Hematopoietic multipotent progenitor cell (in vitro differentiated cells): Measurements from ENCODE around the gene CUL2. TPM values are rescaled to one million over a fixed set of nuclear protein-coding genes. Genes with fewer than 3 reads are reported as not detected.
"Not testable (repeated sequence)": the region's sequence is repeated elsewhere in the genome, so short reads cannot be mapped to it uniquely, and the experiment has no call there.

Source experiments
- DNase-seq, 3 donors: peaks; one replicate each; pipeline ENCODE4 v3.0.0-alpha.2; 2011 to 2015; ENCODE audit warnings: low read depth in 2 of 3, low spot score in 2 of 3
- total RNA-seq: library from RNA; depleted of rRNA; stranded (reverse); fragments of >200 nt; gene quantifications from one replicate; pipeline ENCODE4 v1.2.3, GENCODE V29; 2012

Gene CUL2
- total RNA-seq, 1 donor: 7.3 TPM

DNA sequence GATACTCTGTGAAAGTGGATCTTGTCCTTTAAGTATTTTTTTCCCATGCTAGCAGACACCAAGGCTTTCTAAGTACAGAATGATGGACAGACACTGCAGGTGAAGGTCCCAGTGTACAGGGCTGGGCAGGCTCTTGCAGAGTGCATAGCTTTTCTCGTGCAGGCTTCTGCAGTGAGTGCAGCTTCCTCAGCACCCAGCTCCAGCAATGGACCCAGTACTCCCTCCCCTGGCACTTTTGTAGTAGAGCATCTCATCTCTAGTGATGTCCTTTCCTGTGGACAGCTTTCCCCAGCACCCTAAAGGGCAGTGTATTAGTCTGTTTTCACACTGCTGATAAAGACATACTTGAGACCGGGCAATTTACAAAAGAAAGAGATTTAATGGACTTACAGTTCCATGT, 104.3 kb downstream of the CUL2 start:
- DNase-seq: no peak

DNA sequence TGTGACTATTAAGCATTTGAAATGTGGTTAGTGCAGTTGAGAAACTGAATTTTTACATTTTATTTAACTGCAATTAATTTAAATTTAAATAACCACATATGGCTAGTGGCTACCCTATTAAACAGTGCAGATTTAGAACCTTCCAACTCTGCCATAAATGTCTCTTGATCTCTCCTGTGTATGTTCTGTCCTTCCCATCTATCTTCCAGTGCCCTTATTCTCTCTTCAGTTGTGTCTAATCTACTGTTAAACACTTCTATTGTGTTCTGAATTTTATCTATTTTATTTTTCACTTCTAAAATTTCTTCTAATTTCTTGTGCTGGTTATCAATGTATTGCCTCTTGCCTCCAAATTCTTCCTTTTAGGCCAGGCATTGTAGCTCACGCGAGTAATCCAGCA, 105.0 kb downstream of the CUL2 start:
- no peak for DNase-seq

DNA sequence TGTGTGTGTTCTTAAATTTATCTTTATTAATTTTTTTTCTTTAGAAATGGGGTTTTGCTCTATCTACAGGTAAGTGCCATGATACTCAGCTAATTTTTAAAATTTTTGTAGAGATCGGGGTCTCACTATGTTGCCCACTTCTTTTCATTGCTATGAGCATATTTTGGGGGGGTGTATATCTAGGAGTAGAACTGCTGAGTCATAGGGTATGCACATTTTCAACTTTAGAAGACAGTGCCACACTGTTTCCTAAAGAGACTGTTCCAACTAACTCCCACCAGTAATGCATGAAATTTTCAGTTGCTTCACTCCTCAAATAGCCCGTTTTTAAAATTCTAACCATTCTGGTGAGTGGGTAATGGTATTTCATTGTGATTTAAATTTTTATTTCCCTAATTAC, 108.3 kb downstream of the CUL2 start:
- no peak for DNase-seq

DNA sequence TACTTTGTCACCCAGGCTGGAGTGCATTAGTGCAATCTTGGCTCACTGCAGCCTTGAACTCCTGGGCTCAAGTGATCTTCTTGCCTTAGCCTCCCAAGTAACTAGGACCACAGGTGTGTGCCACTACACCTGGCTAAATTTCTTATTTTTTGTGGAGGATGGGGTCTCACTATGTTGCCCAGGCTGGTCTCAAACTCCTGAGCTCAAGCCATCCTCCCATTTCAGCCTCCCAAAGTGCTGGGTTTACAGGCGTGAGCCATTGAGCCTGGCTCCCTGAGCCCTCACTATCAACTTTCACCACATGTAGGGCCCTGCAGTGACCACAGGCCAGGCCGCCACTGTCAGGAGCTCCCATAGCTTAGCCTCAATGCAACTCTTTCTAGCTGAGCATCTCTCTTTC, 110.2 kb downstream of the CUL2 start:
- DNase-seq: no peak

DNA sequence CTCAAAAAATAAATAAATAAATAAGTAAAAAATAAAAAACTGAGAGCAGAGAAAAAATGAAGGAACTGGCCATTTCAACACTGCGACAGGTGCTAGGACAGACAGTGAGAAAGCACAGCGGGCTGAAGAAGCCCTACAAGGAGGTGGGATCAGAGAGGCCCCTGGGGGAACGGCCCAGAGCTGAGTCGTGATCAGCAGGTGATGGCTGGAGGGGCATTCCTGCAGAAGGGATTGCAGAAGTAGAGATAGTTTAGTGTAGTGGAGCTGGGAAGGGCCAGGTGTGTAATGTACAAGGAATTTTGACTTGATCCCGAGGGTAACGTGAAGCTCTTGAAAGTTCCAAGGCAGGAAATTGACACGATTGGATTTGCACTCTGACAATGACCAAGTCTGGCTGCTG, 112.1 kb downstream of the CUL2 start:
- no peak for DNase-seq

DNA sequence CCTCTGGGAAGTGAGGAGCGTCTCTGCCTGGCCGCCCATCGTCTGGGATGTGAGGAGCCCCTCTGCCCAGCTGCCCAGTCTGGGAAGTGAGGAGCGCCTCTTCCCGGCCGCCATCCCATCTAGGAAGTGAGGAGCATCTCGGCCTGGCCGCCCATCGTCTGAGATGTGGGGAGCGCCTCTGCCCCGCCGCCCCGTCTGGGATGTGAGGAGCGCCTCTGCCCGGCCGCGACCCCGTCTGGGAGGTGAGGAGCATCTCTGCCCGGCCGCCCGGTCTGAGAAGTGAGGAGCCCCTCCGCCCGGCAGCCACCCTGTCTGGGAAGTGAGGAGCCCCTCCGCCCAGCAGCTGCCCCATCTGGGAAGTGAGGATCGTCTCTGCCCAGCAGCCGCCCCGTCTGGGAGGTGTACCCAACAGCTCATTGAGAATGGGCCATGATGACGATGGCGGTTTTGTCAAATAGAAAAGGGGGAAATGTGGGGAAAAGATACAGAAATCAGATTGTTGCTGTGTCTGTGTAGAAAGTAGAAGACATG, 113.7 kb downstream of the CUL2 start:
- not testable (repeated sequence) for DNase-seq

DNA sequence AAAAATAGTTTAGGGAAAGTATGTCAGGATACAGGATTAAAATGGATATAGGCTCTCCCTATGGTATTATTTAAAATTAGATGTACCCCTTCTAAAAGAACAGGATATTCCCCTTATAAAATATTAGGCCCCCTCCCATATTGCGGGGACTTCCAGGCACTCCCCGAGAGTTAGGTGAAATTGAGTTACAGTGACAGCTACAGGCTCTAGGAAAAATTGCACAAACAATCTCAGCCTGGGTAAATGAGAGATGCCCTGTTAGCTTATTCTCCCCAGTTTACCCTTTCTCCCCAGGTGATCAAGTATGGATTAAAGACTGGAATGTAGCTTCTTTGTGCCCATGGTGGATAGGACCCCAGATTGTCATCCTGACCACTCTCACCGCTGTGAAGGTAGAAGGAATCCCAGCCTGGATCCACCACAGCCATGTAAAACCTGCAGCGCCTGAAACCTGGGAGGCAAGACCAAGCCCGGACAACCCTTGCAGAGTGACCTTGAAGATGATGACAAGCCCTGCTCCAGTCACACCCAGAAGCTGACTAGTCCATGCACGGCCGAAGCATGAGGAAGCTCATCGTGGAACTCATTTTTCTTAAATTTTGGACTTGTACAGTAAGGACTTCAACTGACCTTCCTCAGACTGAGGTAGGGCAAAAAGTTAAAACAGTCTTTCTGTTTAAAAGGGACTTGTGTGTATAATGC, 115.6 kb downstream of the CUL2 start:
- not testable (repeated sequence) for DNase-seq

DNA sequence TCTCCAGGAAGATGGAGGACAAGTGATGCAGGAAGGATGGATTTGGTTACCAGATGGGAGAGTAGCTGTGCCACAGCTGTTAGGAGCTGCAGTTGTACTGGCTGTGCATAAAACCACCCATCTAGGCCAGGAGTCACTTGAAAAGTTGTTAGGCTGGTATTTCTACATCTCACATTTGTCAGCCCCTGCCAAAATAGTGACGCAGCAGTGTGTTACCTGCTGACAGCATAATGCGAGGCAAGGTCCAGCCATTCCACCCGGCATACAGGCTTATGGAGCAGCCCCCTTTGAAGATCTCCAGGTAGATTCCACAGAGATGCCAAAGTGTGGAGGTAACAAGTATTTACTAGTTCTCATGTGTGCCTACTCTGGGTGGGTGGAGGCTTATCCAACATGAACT, 116.4 kb downstream of the CUL2 start:
- DNase-seq: not testable (repeated sequence)

DNA sequence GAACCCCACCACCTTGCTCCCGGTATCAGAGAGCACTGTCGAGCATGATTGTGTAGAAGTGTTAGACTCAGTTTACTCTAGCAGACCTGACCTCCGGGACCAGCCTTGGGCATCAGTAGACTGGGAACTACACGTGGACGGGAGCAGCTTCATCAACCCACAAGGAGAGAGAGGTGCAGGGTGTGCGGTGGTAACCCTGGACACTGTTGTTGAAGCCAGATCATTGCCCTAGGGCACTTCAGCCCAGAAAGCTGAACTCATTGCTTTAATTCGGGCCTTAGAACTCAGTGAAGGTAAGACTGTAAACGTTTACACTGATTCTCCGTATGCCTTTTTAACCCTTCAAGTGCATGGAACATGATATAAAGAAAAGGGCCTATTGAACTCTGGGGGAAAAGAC, 117.0 kb downstream of the CUL2 start:
- not testable (repeated sequence) for DNase-seq

DNA sequence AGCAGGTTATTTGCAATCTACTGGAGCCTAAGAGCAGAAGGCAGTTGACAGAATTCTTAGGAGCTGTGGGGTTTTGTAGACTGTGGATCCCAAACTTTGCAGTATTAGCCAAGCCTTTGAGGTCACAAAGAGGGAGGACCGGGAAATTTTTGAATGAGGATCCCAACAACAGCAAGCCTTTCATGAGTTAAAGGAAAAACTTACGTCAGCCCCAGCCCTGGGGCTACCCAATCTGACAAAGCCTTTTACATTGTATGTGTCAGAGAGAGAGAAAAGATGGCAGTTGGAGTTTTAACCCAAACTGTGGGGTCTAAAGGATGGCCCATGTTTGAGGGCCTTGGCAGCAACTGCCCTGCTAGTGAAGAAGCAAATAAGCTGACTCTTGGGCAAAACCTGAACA, 117.5 kb downstream of the CUL2 start:
- DNase-seq: not testable (repeated sequence)

DNA sequence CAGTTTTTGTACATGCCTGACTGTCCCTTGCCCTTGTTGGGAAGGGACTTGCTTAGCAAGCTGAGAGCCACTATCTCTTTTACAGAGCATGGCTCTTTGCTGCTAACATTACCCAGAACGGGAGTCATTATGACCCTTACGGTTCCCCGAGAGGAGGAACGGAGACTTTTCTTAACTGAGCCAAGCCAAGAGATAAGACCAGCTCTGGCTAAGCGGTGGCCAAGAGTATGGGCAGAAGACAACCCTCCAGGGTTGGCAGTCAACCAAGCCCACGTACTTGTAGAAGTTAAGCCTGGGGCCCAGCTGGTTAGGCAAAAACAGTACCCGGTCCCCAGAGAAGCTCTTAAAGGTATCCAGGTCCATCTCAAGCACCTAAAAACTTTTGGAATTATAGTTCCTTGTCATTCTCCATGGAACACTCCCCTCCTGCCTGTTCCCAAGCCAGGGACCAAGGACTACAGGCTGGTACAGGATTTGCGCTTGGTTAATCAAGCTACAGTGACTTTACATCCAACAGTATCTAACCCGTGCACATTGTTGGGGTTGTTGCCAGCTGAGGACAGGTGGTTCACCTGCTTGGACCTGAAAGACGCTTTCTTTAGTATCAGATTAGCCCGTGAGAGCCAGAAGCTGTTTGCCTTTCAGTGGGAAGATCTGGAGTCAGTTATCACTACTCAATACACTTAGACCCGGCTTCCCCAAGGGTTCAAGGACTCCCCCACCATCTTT, 118.4 kb downstream of the CUL2 start:
- DNase-seq: not testable (repeated sequence)

DNA sequence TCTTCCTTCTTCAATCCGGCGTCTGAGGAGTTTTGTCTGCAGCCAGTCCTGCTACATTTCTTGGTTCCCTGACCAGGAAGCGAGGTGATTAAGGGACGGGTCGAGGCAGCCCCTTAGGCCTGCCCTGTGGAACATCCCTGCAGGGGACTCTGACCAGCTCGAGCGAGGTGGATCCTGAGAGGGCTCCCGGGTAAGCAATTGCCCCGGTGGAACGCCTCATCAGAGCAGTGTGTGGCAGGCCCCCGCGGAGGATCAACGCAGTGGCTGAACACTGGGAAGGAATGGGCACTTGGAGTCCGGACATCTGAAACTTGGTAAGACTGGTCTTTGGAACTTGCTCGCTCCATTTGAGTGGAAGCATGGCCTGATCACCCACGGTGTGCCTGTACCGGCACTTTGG, 121.0 kb downstream of the CUL2 start:
- no peak for DNase-seq

DNA sequence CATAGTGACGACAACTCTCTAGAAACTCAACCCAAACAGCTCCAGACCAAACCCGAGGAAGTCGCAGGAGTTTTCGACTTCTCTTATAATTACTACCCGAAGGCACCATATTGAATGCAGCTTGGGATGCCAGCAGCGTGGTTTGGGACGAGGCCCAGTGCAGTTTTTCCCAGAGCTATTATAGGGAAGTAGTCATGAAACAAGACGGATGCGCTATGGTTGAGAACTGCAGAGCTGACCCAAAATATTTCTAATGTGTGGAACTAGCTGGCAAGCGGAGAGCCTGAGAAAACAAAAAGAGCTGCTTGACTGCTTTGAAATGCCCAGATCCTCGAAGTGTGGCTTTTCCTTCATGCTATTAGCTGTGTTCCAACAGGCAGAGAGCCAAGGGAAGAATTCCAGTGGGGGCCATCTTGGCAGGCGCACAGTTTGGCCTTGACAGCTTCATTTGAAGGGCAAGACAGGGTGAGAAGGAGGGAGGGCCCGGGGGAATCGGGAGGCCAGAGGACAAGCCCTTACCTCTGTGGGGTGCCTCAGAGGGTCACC, 122.7 kb downstream of the CUL2 start:
- no peak for DNase-seq

DNA sequence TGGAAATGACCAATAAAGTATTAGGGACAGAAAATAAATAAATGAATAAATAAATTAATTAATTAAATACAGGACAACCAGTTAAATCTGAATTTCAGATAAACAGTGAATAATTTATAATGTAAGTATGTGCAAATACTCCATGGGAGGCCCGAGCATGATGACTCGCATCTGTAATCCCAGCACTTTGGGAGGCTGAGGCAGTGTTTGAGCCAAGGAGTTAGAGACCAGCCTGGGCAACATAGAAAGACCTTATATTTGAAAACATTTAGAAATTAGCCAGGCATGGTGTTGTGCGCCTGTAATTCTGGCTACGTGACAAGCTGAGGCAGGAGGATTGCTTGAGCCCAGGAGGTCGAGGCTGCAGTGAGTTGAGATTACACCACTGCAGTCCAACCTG, 123.7 kb downstream of the CUL2 start:
- DNase-seq: no peak

DNA sequence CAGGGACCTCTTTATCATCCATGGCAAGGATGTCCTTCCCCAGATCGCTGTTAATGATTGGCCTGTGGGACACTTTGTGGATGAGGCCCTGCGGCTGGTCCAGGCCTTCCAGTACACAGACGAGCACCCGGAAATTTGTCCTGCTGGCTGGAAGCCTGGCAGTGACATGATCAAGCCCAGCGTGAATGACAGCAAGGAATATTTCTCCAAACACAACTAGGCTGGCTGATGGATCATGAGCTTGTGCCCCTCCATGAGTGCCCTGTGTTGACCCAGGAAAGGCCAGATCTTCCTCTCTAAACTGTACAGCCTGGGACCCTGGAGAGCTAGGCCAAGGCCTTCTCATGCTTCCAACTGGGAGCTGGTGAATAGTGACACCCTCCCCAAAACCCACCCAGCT, 124.1 kb downstream of the CUL2 start:
- no peak for DNase-seq

DNA sequence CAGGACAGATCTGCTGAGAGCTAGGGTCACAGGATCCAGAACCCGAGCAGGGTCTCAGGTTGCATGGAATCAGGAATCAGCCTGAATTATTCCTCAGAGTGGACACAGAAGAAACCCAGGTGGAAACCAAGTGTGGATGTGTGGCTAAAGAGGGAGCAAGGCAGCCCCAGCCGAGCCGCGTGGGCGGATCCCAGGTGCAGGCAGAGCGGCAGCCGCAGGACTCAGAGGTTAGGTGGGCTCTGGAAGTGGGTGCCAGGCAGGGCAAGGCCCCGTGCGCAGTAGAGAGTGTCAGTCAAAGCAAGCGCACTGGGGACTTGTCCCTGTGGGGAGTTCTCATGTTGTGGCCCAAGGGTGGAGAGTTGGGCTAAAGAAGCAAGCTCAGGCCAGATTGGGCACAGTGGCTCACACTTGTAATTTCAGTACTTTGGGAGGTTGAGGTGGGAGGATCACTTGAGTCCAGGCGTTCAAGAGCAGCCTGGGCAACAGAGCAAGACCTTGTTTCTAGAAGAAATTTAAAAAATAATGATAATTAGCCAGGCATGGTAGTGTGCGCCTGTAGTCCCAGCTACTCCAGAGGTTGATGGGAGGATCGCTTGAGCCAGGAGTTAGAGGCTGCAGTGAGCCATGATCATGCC, 125.9 kb downstream of the CUL2 start:
- DNase-seq: no peak

DNA sequence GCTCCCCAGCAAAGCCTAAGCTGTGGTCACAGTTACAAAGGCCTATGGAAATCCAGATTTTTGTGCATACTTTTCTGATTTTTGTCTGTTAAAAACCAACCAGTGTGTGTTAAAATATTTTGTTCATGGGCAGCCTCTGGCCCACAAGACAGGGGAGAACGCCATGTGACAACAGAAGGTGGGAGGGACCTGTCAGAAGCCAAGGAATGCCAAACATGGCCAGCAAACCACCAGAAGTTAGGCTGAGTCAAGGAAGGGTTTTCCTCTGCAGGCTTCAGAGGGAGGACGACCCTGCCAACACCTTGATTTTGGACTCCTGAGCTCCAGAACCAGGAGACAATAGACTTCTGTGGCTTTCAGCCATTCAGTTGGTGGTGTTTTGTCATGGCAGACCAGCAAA, 127.3 kb downstream of the CUL2 start:
- no peak for DNase-seq

DNA sequence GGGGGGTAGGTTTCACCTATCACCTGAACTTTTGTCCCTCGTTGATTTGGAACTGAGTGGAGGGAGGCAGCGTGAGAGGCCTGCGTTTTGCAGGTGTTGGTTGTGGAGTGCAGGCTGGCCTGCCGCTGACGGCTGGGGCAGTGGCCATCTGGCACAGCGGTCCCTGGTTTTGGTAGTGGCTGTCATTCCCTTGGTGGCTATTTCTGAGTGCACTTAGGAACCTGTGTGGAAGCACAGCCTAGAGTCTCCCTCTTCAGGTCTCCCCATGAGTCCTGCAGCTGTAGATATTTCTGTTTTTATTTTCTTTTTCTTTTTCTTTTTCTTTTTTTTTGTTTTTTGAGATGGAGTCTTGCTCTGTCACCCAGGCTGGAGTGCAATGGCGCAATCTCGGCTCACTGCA, 129.2 kb downstream of the CUL2 start:
- DNase-seq: no peak

DNA sequence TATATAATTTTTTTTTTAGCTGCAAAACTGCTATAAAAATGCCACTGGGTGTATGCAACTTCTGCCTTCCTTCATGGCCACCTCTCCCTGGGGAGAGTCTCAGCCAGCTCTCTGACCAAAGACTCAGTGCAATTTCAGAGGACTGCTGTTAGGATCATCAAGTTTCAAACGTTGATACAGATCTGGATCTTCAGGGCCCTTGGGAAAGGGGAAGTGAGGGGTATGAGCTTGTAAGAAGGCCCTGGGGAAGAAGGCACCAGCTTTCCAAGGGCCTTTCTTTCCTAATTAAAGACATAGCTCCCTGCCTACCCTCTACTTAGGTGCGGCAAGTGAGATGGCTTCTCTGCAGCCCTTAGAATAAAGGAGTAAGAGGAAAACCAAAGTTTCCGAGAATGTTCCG, 130.4 kb downstream of the CUL2 start:
- no peak for DNase-seq

DNA sequence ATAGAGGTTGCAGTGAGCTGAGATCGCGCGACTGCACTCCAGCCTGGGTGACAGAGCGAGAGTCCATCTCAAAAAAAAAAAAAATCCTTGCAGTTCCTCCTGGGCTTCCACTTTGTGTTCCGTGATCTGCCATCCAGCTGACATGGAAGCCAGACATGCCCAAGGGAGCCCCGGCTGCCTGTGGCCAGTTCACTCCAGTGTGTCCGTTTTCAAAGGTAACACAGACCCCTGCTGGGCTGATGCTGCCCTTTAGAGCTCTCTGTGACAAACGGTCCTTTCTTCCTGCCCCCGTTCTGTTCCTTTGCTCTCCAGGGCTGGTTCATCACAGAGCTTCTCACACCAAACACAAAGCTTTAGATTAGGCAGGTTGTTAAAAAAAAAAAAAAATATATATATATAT, 130.8 kb downstream of the CUL2 start:
- no peak for DNase-seq
